G401.6 (cell line): ENCODE data around the gene ATP9B.

ENCODE experiments used
- FAIRE-seq: peaks from 2 replicates; lab custom pipeline; 2012; peaks lifted over from hg19 to GRCh38; lab: Jason Lieb, UNC

The ATP9B gene

DNA sequence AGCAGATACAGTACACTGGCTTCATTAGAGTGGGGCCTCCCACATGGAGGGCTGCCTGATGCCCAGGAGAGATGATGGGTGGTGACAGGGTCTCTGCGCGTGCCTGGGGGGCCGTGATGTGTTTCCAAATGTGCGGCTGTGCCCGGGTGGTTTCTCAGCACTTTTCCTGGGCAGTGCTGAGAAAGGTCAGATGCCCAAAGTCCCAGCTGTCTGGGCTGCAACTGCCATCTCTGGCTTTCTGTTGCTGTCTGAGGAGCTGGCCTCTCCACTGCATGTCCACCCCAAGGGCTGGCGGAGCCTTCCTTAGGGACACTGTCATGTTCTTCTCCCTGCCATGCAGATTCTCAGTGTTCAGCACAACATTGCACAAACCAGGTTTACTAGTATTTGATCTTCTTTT lies 263.9 kb downstream of the ATP9B start:
- no peak for FAIRE-seq

DNA sequence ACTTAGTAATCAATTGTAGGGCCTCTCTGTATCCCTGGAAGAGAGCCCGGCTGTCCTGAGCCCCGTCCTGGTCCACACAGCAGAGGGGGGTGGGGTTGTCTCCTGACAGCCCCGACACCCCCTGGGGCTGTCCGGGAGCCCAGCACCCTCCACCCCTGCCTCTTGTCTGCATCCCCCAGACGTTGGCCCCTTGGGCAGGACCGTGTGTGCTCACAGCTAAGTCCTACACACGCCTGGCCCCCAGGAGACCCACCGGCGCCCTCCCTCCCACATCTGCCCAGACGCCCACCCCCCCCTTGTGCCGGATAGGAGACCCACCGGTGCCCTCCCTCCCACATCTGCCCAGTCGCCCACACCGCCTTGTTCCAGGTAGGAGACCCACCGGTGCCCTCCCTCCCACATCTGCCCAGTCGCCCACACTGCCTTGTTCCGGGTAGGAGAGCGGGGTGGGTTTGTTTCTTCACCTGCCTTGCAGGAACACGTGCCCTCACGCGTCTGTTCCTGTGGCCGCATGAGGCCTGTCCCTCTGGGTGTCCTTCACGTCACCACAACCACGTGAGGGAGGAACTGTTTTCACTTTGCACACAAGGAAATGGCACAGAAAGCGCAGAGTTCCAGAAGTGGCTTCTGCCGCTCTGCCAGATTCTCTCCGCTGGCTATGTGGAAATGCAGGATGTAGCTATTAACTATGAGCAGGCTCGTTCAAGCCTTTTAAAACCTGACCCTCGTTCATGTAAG lies 265.5 kb downstream of the ATP9B start:
- no peak for FAIRE-seq

DNA sequence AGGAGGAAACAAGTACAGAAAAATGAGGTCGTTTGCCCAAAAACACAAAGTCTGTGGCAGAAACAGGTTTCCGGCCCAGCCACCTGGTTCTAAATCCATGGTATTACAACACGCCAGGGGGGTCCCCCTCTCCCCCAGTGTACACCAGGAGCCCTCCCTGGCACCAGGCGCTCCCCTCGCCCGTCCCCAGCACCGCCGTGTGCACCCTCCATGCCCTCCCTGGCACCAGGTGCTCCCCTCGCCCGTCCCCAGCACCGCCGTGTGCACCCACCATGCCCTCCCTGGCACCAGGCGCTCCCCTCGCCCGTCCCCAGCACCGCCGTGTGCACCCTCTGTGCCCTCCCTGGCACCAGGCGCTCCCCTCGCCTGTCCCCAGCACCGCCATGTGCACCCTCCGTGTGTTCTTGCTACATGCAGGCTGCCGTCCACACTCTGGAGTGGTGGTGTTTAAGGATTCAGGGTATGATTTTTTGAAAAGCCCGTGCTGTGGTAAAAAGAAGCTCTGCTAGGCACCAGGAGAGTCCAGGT lies 266.7 kb downstream of the ATP9B start:
- no peak for FAIRE-seq

DNA sequence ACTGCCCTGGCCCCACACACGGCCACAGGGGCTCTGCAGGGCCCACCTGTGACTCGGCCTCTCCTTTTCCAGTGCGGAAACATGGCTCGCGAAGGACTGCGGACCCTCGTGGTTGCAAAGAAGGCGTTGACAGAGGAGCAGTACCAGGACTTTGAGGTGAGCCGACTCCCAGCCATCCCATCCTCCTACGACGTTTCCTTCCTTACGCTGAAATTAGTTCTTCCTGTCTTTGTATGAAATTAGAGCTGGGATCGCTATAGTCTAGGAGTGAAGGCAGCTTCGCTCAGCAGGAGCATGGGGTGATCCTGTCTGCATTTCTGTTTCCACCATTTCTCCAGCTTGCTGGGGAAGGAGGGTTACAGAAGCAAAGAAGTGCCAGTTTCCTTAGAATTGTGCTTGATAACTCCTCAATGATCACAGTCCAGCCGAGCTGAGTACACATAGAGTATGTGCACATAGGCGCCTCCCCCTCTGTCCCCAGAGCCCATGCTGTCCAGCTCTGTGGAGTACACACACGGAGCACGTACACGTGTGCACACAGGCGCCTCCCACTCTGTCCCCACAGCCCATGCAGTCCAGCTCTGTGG lies 267.5 kb downstream of the ATP9B start:
- FAIRE-seq: no peak

DNA sequence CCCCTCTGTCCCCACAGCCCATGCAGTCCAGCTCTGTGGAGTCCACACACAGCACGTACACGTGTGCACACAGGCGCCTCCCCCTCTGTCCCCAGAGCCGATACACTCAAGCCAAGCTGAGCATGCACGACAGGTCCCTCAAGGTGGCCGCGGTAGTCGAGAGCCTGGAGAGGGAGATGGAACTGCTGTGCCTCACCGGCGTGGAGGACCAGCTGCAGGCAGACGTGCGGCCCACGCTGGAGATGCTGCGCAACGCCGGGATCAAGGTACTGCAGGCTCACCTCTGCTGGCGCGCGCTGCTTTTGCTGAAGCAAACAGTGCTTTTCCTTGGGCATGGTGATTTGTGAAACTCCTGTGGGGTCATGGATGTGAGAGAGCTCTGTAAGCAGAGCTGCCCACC lies 268.0 kb downstream of the ATP9B start:
- no peak for FAIRE-seq

DNA sequence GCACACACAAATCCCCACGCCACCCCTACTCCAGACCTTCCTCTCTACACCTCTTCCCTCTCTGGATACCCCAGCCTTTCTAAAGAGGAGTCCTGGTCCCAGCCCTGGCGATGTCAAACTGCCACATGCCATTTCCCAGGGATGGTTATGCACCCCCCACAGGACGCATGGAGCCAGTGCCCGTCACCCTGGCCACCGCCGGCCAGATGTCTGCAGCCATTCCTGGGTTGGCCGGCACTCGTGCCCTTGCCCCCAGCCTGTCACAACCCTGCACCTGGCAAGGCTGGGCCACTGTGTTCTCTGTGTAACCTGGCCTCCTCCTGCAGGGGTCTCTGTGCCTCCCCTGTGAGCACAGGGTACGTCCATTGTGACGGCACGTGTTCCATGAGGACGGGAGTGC lies 268.4 kb downstream of the ATP9B start:
- FAIRE-seq: no peak

DNA sequence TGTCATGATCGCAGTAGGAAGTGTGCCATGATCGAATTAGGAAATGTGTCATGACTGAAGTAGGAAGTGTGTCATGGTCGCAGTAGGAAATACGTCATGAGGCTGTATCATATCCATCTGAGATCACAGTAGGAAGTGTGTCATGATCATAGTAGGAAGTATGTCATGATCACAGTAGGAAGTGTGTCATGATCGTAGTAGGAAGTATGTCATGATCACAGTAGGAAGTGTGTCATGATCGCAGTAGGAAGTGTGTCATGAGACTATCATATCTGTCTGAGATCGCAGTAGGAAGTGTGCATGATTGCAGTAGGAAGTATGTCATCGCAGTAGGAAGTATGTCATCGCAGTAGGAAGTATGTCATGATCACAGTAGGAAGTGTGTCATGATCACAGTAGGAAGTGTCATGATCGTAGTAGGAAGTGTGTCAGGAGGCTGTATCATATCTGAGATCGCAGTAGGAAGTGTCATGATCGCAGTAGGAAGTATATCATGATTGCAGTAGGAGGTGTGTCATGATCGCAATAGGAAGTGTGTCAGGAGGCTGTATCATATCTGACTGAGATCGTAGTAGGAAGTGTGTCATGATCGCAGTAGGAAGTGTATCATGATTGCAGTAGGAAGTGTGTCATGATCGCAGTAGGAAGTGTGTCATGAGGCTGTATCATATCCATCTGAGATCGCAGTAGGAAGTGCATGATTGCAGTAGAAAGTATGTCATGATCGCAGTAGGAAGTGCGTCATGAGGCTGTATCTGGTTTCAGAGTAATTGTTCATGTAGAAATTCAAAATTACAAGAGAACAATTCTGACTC lies 270.1 kb downstream of the ATP9B start:
- FAIRE-seq: no peak

DNA sequence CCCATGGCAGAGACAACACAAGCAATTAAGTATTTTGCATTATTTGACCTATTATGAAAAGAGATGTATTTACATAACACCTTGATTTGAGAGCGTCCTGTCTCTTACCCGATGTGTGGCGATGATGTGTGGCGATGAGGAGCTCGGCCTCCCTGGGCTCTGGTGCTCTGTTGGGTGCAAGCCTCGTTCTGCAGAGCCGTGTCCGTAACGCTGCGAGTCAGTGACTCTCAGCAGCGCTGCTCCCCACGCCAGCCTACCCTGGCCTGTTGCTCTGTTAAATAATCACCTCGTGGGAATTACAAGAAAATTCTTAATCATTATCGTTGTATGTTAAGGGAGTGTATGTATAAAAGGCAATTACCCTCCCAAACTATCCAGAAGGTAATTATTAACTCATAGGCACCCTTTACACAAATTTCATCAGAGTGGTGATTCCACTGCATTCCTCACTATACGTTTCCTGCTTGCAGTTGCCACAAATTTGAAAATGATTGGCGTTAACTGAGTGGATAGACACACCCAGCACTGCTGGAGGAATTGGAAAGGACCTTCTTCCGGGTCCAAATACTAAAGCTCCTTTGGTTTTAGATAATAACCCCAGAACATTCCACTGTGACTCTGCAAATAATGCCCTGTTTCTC lies 274.5 kb downstream of the ATP9B start:
- no peak for FAIRE-seq

DNA sequence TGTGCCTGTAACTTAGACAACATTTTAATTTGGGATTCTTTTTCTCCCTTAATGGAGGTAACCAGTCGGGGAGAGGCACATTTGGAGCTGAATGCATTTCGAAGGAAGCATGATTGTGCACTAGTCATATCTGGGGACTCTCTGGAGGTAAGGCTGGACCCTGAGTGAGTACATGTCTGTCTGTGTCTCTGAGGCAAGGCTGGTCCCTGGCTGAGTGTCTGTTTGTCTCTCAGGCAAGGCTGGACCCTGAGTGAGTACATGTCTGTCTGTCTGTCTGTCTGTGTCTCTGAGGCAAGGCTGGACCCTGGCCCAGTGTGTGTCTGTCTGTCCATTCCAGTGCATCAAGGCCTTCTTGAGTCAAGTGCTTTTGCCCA lies 275.0 kb downstream of the ATP9B start:
- no peak for FAIRE-seq

DNA sequence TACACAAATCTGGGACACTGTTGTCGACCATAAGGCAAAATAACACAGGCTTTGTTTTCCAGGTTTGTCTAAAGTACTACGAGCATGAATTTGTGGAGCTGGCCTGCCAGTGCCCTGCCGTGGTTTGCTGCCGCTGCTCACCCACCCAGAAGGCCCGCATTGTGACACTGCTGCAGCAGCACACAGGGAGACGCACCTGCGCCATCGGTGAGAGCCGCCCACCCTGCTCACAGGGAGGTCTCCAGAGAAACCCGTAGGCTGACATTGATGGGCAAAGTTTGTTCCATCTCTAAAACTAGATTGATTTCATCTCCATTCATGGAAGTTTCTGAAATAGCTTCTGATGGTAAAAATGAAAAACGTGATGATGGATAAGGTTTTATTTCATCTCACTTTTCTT lies 276.2 kb downstream of the ATP9B start:
- FAIRE-seq: no peak

DNA sequence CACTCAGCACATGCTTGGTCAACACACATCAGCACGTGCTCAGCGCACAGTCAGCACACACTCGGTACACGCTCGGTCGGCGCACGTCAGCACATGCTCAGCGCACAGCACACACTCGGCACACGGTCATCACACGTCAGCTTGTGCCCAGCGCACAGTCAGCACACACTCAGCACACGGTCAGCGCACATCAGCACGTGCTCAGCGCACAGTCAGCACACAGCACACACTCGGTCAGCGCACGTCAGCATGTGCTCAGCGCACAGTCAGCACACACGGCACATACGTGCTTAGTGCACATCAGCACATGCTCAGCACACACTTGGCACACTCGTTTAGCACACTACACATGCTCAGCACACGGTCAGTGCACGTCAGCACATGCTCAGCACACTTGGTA lies 276.8 kb downstream of the ATP9B start:
- FAIRE-seq: no peak

DNA sequence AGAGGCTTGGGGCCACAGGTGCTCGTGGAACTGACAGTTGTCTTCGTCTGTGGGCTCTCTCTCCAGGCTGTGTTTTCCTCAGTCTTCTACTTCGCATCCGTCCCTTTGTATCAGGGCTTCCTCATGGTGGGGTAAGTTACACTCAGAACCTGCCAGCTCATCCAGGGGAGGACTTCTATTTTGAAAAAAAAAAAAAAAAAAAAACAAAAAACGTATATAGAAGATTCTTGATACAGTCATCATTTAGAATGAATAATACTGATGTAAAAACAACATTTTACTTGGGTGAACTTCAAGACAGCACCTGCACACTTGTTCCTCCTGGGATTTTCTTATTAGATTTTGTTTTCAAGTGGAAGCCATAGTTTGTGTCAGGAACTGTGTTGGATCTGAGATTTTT lies 278.9 kb downstream of the ATP9B start:
- no peak for FAIRE-seq

DNA sequence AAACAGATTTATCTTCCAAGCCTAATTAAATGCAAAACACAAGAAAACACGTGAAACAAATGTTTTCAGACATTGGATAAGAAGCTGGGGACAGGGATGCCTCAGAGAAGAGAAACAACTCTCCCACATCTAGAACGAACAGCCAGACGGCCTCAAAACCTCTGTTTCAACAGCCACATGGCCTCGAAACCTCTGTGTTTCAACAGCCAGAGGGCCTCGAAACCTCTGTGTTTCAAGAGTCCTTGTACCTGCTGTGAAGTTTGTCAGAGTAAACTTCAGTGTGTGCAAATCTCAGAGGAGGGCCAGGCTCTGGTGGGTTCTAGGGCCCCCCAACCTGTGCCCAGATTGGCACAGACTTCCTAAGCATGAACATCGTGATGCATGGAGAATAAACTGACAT lies 283.2 kb downstream of the ATP9B start:
- no peak for FAIRE-seq

DNA sequence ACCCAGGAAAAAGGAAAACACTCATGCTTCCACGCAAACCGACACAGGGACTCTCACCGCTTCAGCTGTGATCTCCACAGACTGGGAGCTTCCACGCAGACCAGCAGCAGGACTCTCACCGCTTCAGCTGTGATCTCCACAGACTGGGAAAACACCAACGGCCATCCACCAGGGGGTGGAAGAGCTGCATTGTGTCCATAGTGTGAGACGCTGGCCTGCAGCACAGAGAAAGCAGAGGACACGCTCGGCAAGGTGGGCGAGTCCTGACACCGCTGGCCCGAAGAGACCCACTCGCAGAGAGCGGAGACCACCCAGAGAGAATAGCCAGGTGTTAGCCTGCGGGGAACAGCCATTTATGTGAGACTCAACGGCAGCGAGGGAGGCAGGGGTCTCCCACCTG lies 284.1 kb downstream of the ATP9B start:
- no peak for FAIRE-seq

DNA sequence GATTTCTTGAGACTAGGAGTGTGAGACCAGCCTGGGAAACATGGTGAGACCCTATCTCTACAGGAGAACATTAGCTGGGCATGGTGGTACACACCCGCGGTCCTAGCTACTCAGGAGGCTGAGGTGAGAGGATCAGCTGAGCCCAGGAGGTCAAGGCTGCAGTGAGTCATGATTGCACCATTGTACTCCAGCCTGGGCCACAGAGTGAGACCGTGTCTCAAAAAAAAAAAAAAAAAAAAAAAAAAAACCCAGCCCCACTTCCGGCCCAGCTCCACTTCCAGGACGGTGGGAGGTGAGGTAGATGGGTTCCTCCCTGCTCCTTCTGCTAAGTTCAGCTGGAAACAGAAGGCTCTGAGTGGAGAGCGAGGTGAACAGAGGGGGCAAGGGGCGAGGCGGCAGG lies 285.2 kb downstream of the ATP9B start:
- no peak for FAIRE-seq

DNA sequence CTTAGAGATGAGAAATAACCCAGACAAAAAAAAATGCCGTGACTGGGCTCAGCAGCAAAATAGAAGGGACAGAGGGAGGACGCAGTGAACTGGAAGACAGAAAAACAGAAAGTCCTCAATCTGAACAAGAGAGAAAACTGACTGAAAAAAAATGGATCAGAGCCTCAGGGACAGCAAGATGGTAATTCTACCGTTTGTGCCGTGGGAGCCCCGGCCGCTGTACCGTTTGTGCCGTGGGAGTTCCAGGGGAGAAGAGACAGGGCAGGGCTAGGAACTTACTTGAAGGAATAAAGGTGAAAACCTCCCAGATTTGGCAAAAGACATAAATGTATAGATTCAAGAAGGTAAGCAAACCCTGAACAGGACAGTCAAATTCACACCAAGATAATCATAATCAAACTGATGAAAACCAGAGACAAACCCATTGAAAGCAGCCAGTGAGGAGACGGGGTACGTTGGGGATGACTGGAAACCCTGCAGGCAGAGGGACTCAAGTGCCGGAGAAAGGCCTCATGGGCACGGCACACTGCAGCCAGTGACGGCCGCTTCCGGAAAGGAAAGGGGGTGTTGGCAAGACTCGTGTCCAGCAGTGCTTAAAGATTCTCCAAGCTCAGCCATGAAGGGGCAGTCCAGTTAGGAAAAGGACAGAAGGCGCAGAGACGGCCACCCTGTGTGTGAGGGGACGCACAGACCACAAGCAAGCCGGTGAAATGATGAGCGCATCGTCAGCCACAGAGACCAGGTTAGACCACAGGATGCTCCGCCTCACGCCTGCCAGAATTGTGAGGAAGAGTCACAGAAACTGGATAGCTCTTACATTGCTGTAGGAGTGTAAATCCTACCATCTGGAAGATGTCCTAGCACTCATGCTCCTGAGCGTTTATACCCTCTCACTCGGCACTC lies 286.5 kb downstream of the ATP9B start:
- FAIRE-seq: no peak

DNA sequence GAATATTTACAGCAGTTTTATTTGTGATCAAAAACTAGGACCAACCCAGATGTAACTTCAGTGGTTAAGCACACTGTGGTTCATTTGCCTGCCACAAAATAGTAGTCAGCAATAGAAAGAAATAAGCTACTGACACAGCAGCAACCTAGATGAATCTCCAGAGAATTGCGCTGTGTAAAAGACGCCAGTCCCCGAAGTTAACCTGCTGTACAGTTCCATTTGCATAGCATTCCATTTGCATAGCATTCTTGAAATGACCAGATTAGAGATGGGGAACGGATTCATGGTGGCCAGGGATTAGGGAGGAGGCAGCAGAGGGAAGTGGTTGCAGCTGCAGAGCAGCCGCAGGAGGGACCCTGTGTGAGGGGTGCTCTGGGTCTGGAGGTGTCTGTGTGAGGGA lies 287.2 kb downstream of the ATP9B start:
- no peak for FAIRE-seq

DNA sequence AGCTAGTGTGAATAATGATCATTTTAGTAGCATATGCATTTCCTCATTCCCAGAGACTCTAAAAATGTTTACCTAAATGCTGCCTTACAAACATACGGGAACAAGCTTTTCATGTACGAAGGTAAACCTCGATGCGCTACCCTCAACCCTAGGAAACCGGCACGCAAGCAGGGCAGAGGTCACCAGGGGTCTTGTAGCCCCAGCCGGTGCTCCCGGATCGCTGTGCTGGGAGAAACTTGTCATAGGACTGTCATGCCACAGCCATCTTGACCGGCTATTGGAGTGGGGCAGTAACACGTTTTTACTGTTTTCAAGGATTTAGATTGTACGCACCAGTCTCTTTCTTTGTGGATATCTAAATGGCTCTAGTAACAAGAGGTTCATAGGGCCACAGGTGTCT lies 291.7 kb downstream of the ATP9B start:
- no peak for FAIRE-seq

DNA sequence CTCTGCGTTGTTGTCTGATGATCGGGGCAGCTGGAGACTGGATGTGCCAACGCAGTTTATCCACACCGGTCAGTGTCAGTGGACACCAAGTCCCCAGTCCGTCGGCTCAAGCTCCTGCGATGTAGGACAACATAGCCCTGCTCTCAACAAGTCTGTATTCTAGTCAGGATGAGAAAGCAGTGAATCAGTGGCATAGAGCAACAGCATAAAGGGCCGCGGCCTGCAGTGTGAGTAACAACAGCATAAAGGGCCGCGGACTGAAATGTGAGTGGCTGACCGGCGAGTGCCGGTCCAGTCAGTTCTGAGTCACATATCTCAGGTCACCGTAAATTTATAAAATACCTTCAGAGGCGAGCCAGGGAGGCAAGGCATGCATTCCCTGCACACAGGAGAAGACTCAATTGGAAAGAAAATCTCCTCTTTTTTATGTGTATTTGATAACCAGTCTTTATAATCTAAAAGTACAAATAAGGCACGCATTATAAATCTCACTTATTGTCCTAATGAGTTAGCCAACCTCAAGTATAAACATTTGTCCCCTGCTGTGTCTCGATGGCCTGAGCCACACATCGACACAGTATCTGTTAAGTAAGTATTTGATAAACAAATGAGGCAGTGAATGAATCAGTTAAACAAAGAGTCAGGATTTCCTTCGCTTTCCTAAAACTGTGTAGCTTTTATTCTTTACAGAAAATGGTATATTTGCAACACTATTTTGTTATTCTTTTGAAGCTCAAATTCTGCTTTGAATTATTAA lies 292.8 kb downstream of the ATP9B start:
- FAIRE-seq: no peak

DNA sequence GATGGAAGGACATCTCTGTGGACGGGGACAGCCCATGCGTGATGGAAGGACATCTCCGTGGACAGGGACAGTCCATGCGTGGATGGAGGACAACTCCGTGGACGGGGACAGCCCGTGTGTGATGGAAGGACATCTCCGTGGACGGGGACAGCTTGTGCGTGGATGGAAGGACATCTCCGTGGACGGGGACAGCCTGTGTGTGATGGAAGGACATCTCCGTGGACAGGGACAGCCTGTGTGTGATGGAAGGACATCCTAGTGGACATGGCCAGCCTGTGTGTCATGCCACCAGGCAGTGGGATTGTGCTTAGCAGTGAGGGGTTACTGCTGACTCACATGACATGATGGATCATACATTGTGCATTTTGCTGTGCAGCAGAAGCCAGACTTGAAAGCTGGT lies 296.5 kb downstream of the ATP9B start:
- no peak for FAIRE-seq
